K562 (cell line): ENCODE measurements around the gene SPAG9.
"Not testable (repeated sequence)": the region's sequence is repeated elsewhere in the genome, so short reads cannot be mapped to it uniquely, and the experiment has no call there.

Source experiments
- CREM ChIP-seq: IDR thresholded peaks from 2 replicates; pipeline ENCODE4 v1.6.1; 2014; ENCODE audit warnings: antibody characterized with exemption, low read depth
- FOXP1 ChIP-seq: sonication (generic); formaldehyde crosslinking; IDR thresholded peaks from 2 replicates; pipeline ENCODE4 v1.8.0; 2022; ENCODE audit warnings: mild to moderate bottlenecking, missing genetic modification reagents
- GTF2E2 ChIP-seq: fragments of 200-800 bp; sonication (Bioruptor generic); IDR thresholded peaks from 2 replicates; pipeline ENCODE4 v1.6.1; 2016; ENCODE audit warnings: missing genetic modification characterization, missing compliant biosample characterization
- GTF2F1 ChIP-seq: IDR thresholded peaks from 2 replicates; pipeline ENCODE4 v1.6.1; 2011; ENCODE audit warnings: low read depth, low read length, improper control_type of control experiment
- HDAC6 ChIP-seq: IDR thresholded peaks from 2 replicates; pipeline ENCODE4 v1.6.1; 2012; ENCODE audit warnings: low read depth, mild to moderate bottlenecking, control low read depth, inconsistent platforms, low read length, moderate library complexity
- KLF10 ChIP-seq: fragments of 250-450 bp; sonication (Bioruptor Pico); IDR thresholded peaks from 2 replicates; pipeline ENCODE4 v1.6.1; 2021; ENCODE audit warnings: matching md5 sums
- MXD1 ChIP-seq: fragments of 250-450 bp; sonication (Bioruptor Pico); IDR thresholded peaks from 2 replicates; pipeline ENCODE4 v1.8.0; 2021; ENCODE audit warnings: borderline replicate concordance, mild to moderate bottlenecking, moderate library complexity; ENCODE audit not compliant: poor library complexity, severe bottlenecking
- NFE2 ChIP-seq: IDR thresholded peaks from 2 replicates; pipeline ENCODE4 v1.6.1; 2014; ENCODE audit warnings: antibody characterized with exemption, low read depth
- POLR2AphosphoS2 ChIP-seq: IDR thresholded peaks from 2 replicates; pipeline ENCODE4 v1.6.1; 2012; ENCODE audit warnings: low read length, improper control_type of control experiment
- ZFX ChIP-seq: sonication (generic); formaldehyde crosslinking; IDR thresholded peaks from 2 replicates; pipeline ENCODE4 v1.8.0; 2022; ENCODE audit warnings: mild to moderate bottlenecking, missing genetic modification reagents, moderate library complexity
- ZNF217 ChIP-seq: sonication (generic); formaldehyde crosslinking; IDR thresholded peaks from 2 replicates; pipeline ENCODE4 v1.8.0; 2022; ENCODE audit warnings: mild to moderate bottlenecking, missing genetic modification reagents
- TF ChIP-seq, protein P1 (sequence below), 3 experiments: fragments of 200-800 bp in 1 of 3; fragments of 250-450 bp in 1 of 3; fragments of 450-650 bp in 1 of 3; sonication (Bioruptor Pico) in 1 of 3; sonication (Bioruptor generic) in 1 of 3; formaldehyde crosslinking in 1 of 3; IDR thresholded peaks; 2 replicates each; pipeline versions ENCODE4 v1.6.1 to v1.8.0; 2016 to 2022; ENCODE audit warnings: mild to moderate bottlenecking in 2 of 3, missing genetic modification characterization in 2 of 3, missing compliant biosample characterization in 1 of 3, moderate library complexity in 1 of 3

DNA sequence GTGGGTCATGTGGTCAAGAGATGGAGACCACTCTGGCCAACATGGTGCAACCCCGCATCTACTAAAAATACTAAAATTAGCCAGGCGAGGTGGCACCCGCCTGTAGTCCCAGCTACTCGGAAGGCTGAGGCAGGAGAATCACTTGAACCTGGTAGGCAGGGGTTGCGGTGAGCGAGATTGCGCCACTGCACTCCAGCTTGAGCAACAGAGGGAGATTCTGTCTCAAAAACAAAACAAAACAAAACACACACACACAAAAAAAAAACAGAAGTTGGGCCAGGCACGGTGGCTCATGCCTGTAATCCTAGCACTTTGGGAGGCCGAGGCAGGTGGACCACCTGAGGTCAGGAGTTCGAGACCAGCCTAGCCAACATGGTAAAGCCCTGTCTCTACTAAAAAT, 31.8 kb downstream of the SPAG9 start:
- TF ChIP-seq FOXP1; POLR2AphosphoS2; ZFX (CRISPR knock-in tag); ZNF217 (CRISPR knock-in tag); MXD1 (CRISPR knock-in tag); KLF10; NFE2; HDAC6; GTF2E2; GTF2F1; CREM: not testable (repeated sequence)
- TF ChIP-seq, protein P1, sequence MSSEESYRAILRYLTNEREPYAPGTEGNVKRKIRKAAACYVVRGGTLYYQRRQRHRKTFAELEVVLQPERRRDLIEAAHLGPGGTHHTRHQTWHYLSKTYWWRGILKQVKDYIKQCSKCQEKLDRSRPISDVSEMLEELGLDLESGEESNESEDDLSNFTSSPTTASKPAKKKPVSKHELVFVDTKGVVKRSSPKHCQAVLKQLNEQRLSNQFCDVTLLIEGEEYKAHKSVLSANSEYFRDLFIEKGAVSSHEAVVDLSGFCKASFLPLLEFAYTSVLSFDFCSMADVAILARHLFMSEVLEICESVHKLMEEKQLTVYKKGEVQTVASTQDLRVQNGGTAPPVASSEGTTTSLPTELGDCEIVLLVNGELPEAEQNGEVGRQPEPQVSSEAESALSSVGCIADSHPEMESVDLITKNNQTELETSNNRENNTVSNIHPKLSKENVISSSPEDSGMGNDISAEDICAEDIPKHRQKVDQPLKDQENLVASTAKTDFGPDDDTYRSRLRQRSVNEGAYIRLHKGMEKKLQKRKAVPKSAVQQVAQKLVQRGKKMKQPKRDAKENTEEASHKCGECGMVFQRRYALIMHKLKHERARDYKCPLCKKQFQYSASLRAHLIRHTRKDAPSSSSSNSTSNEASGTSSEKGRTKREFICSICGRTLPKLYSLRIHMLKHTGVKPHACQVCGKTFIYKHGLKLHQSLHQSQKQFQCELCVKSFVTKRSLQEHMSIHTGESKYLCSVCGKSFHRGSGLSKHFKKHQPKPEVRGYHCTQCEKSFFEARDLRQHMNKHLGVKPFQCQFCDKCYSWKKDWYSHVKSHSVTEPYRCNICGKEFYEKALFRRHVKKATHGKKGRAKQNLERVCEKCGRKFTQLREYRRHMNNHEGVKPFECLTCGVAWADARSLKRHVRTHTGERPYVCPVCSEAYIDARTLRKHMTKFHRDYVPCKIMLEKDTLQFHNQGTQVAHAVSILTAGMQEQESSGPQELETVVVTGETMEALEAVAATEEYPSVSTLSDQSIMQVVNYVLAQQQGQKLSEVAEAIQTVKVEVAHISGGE (CRISPR knock-in tag; IDR thresholded peaks at IDR 0.05): not testable (repeated sequence)
